ENCODE results near the gene ZHX3.

DNA sequence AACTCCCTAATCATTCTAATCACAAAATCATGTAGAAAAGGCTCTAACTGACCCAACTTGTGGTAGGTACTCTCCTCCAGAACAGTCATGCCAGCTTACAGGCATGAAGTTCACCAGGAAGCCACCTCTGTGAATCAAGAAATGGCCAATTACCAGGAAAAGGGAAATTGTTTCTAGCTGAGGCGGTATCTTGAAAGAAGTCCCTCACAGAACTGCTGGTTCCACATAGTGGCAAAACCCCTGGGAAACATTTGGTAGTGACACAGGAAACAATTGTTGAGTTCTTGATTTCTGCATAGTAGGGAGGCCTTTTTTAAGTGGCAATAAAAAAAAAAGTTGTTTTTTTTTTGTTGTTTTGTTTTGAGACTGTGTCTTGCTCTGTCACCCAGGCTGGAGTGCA lies 3.4 kb upstream of the ZHX3 start:
- TF ChIP-seq POLR2AphosphoS5 (IDR thresholded peaks at IDR 0.05; ENCODE audit: low read depth, low read length), result no peak
- TF ChIP-seq TAF1 (IDR thresholded peaks at IDR 0.05; ENCODE audit: low read depth, low read length), result no peak
- no peak for TF ChIP-seq POLR2A (IDR thresholded peaks at IDR 0.05; ENCODE audit: low read depth, low read length)

Data from GM12891 (cell line).